ENCODE results near the gene MAP7.

DNA sequence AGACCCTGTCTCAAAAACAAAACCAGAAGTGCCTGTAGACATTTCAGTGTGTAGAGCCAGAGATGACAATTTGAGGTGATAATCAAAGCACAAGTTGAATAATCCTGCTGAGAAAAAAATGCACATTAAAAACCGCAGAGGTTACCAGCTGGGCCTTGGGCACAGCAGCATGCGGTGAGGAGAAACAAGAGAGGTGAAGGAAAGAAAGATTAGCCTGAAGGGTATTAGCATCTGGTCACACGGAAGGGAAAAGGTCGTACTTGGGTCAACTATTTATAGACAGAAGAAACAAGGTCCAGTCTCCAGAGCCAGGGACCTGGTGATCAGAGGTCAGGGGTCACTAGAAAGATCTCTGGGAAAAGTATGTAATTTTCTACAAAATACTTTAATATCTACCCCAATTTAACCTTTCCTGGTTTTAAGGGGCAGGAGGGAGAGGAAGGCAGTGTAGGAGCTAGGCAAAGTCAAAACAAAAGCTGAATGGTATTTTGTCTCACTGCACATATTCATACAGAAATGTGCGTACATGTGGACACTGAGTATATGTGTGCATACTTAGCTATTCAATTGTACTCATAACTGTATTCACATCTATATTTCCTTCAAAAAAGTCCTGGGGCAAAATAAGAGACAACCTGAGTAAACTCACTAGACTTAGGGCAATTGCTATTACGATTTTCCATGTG is 10.1 kb downstream of the MAP7 start:
- TF ChIP-seq, protein P1, sequence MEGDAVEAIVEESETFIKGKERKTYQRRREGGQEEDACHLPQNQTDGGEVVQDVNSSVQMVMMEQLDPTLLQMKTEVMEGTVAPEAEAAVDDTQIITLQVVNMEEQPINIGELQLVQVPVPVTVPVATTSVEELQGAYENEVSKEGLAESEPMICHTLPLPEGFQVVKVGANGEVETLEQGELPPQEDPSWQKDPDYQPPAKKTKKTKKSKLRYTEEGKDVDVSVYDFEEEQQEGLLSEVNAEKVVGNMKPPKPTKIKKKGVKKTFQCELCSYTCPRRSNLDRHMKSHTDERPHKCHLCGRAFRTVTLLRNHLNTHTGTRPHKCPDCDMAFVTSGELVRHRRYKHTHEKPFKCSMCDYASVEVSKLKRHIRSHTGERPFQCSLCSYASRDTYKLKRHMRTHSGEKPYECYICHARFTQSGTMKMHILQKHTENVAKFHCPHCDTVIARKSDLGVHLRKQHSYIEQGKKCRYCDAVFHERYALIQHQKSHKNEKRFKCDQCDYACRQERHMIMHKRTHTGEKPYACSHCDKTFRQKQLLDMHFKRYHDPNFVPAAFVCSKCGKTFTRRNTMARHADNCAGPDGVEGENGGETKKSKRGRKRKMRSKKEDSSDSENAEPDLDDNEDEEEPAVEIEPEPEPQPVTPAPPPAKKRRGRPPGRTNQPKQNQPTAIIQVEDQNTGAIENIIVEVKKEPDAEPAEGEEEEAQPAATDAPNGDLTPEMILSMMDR (IDR thresholded peaks at IDR 0.05; ENCODE audit: poor library complexity, severe bottlenecking), result no peak
- no peak for TF ChIP-seq POLR2AphosphoS5 (IDR thresholded peaks at IDR 0.05)
- TF ChIP-seq EZH2 (IDR thresholded peaks at IDR 0.05; ENCODE audit: borderline replicate concordance, insufficient read depth, low read length, poor library complexity, severe bottlenecking), result no peak
- TF ChIP-seq EP300 (conservative IDR thresholded peaks at IDR 0.05; ENCODE audit: poor library complexity, severe bottlenecking), result no peak
- TF ChIP-seq, protein P2, sequence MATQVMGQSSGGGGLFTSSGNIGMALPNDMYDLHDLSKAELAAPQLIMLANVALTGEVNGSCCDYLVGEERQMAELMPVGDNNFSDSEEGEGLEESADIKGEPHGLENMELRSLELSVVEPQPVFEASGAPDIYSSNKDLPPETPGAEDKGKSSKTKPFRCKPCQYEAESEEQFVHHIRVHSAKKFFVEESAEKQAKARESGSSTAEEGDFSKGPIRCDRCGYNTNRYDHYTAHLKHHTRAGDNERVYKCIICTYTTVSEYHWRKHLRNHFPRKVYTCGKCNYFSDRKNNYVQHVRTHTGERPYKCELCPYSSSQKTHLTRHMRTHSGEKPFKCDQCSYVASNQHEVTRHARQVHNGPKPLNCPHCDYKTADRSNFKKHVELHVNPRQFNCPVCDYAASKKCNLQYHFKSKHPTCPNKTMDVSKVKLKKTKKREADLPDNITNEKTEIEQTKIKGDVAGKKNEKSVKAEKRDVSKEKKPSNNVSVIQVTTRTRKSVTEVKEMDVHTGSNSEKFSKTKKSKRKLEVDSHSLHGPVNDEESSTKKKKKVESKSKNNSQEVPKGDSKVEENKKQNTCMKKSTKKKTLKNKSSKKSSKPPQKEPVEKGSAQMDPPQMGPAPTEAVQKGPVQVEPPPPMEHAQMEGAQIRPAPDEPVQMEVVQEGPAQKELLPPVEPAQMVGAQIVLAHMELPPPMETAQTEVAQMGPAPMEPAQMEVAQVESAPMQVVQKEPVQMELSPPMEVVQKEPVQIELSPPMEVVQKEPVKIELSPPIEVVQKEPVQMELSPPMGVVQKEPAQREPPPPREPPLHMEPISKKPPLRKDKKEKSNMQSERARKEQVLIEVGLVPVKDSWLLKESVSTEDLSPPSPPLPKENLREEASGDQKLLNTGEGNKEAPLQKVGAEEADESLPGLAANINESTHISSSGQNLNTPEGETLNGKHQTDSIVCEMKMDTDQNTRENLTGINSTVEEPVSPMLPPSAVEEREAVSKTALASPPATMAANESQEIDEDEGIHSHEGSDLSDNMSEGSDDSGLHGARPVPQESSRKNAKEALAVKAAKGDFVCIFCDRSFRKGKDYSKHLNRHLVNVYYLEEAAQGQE (IDR thresholded peaks at IDR 0.05; ENCODE audit: borderline replicate concordance), result no peak
- no peak for TF ChIP-seq RAD21 (conservative IDR thresholded peaks at IDR 0.05)
- no peak for TF ChIP-seq TAF1 (IDR thresholded peaks at IDR 0.05; ENCODE audit: low read depth)

Measured in neural cell (in vitro differentiated cells).